SU-DHL-6 (cell line): ENCODE measurements around the gene TXNIP.

Experiments
- CTCF ChIP-seq: fragments of 200-600 bp; sonication (generic); IDR thresholded peaks from one replicate; pipeline ENCODE4 v1.5.1; 2017; ENCODE audit warnings: antibody characterized with exemption, mild to moderate bottlenecking, low read length, moderate library complexity; ENCODE audit not compliant: insufficient read depth, poor library complexity, severe bottlenecking
- EZH2phosphoT487 ChIP-seq: fragments of 200-600 bp; sonication (generic), shearing (Covaris generic); conservative IDR thresholded peaks from 2 replicates; pipeline ENCODE4 v1.6.1; 2018; ENCODE audit warnings: mild to moderate bottlenecking, antibody characterized with exemption, low read length, moderate library complexity, mixed read lengths

GRCh38 chr1:145965119-145965744 lies 31.1 kb downstream of the TXNIP start:
- no peak for TF ChIP-seq CTCF
- no peak for TF ChIP-seq EZH2phosphoT487
